A673 (cell line): ENCODE measurements around the gene PAEP.

ENCODE experiments used
- CTCF ChIP-seq: fragments of 300-800, 200-600 bp; sonication (generic); conservative IDR thresholded peaks from 2 replicates; pipeline ENCODE4 v1.5.1; 2017; ENCODE audit warnings: low read depth, mild to moderate bottlenecking, antibody characterized with exemption, low read length, moderate library complexity, mixed read lengths
- EZH2 ChIP-seq: fragments of 200-600 bp; sonication (generic); IDR thresholded peaks from 2 replicates; pipeline ENCODE4 v1.6.1; 2017; ENCODE audit warnings: borderline replicate concordance, low read depth, mild to moderate bottlenecking, mixed read lengths, antibody characterized with exemption, low read length; ENCODE audit not compliant: poor library complexity, severe bottlenecking

- no peak for TF ChIP-seq CTCF
- no peak for TF ChIP-seq EZH2
Observed at GRCh38 chr9:135520916-135521607, 40.5 kb upstream of the PAEP start, which contains the start of gene LCN1.
